NCI-H2196 (cell line): ENCODE measurements around the gene PRPF19.
A peak's percentile ranks its signal among the peaks of the same experiment; 100 is the strongest.

ENCODE experiments used
- DNase-seq: peaks from one replicate; lab custom pipeline; 2025; ENCODE audit not compliant: unreplicated experiment; lab: John Stamatoyannopoulos, UW

The PRPF19 gene

DNA sequence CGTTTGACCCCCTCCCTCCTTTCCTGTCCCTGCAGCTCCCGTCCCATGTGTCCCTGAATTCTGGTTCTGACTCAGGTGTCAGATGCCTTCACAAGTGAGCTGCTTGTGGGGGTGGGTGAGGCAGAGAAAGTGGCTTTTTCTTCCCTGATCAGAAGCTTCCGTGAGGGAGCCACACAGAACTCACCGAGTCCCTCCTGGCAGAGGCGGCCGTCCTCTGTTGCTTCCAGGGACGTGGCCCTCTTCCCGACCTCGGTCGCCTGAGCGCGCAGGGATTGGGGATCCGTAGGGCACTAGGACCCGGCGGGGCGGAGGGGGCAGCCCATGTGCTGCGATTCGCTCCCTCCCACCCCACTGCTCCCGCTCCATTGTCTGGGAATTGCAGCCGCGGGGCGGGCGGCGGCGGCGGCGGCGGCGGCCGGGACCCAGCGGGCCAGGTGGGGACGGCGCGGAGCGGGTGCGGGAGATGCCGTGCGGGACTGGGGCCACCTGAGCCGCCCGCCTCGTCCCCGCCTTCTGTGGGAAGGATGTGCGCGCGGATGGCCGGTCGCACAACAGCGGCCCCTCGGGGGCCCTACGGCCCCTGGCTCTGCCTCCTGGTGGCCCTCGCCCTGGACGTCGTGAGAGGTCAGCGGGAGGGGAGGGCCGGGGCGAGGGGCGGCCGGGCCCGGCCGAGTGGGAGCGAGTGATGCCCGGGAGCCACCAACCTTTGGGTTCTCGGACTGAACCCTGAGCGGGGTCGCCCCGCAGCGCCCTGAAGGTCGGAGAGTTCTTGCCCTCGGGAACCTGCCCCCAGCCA lies 17.9 kb upstream of the PRPF19 start, which contains the start of gene TMEM132A:
Gene TMEM132A (plus strand): TSS at position 351 of the 796 bp plus-strand sequence. CDS start 174 bp downstream, at position 525.
- peak; percentile 73 for DNase-seq

GRCh38 chr11:60923800-60924109 lies 17.4 kb upstream of the PRPF19 start:
- no peak for DNase-seq

DNA sequence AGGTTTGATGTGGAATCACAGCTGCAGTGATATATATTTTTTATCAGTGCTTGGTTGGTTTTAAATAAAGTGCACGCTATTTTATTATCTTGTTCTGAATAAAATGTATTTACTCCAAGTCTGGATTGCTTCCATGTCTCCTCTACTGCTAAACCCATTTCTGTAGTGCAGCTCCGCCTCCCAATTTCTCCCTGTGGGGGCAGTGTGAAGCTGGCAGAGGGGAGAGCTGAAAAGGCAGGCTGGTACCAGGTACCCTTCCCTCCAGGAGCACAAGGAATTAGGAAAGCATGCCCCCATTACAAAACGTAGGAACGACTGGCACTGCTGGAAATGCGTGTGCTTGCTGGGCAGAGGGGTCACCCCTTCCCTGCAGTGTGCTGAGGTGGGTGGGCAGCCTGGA lies 16.9 kb upstream of the PRPF19 start:
- DNase-seq, result no peak

DNA sequence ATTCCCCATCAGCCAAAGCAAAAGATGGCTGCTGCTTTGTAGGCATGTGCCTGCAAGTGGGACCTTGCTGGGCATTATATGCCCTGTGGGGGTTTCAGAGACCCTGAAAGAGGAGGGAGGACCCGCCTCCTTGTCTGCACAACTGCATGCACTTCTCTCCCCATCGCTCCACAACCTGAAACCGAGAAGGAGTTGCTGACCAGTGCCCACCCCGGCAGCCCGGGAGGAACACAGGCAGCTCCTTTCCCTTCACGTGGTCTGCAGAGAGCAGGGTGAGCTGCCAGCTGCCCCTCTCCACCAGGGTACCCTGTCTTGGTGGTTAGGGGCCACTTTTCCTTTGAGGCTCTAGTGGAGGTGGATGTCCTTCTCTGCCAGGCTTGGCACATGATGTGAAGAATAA lies 16.5 kb upstream of the PRPF19 start:
- DNase-seq, result no peak

DNA sequence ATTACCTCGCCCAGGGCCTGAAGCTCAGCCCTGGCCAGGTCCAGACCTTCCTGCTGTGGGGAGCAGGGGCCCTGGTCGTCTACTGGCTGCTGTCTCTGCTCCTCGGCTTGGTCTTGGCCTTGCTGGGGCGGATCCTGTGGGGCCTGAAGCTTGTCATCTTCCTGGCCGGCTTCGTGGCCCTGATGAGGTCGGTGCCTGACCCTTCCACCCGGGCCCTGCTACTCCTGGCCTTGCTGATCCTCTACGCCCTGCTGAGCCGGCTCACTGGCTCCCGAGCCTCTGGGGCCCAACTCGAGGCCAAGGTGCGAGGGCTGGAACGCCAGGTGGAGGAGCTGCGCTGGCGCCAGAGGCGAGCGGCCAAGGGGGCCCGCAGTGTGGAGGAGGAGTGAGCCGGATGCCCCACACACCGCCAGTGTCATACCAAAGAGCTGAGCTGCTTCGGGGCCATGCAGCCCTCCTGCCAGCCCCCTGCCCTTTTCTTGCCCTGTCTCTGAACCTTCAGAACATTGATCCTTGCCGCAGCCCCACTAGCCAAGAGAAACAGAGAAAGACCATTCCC lies 15.5 kb upstream of the PRPF19 start:
- DNase-seq, result no peak

DNA sequence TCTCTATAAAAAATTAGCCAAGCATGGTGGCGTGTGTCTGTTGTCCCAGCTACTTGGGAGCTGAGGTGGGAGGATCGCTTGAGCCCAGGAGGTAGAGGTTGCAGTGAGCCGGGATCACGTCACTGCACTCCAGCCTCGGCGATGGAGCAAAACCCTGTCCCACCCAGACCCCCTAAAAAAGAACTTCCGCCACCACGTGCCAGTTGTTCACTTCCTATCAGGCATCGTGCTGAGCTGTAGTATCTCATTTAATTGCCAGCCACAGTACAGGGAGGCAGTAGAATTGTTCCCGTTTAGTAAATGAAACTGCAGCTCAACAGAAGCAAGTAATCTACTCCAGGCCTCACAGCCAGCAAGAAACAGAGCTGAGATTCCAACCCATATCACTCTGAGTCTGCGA lies 14.9 kb upstream of the PRPF19 start:
- no peak for DNase-seq

DNA sequence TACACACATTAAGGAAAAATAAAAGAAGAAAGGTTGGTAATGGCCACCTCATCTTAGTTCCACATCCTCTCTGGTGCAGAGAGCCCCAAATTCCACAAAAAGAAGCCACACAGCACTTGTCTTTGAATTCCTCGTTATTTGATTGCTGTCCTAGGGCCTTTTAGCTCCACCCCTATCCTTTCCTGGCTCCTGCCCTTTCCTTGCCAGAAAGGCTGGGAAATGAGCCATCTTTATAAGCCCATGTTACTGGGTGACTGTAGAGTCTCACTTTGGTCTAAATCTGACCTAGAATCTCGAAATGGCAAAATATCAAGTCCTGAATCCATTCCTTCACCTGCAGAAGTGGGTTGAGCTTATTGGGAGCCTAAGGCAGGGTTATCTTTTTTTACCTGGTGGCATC lies 13.6 kb upstream of the PRPF19 start:
- no peak for DNase-seq

DNA sequence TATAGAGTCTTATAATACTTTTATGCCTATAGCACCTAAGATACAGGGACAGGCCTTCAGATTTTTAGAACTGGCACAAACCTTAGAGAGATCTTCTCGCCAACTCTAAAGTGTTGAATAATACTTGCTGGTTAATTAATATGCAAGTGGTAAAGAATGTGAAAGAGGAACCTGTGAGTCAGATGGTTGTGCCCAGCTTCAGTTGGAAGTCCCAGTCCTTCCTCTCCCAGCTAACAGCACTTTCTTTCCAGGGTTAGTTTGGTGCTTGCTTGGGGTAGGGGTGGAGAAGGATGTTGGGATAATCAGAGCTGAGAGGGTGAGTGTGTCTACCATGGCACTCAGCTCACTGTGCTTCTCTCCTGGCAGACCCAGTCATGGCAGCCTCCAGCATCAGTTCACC lies 12.9 kb upstream of the PRPF19 start:
- DNase-seq, result no peak

- no peak for DNase-seq
Measured at GRCh38 chr11:60918939-60919265, 12.5 kb upstream of the PRPF19 start.

GRCh38 chr11:60918251-60918938 lies 12.0 kb upstream of the PRPF19 start:
- no peak for DNase-seq

- DNase-seq, result no peak
Measured at GRCh38 chr11:60917267-60917666, 10.9 kb upstream of the PRPF19 start.

- no peak for DNase-seq
Measured at GRCh38 chr11:60916669-60917206, 10.4 kb upstream of the PRPF19 start.

- DNase-seq, result no peak
Measured at GRCh38 chr11:60915248-60915914, 9.0 kb upstream of the PRPF19 start.

DNA sequence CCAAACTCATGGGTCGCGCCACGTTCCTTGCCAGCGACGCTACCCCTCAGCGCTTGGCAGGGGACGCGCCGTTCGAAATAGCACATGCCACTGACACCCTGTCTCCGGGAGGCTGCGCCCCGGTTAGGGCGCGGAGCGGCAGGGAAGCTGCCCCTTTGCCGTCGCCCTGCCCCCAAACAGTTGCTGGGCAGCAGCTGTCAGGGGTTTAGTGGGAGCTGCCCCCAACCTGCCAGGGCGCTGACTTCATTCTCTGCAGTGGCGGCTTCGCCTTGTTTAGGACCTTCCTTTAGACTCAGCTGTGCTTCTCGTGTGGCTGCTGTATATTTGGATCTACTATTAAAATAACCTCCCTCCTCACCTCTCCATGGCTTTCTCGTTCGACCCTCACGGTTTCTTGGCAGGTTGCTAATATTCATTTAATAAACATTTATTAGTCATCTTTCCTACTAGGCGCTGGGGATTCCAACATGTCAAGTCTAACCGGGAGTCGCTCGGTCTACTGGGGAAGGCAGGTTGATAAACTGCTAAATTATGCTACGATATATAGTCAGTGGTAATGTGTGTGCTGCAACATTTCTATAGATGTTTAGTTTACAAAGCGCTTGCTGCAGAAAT lies 8.4 kb upstream of the PRPF19 start:
- no peak for DNase-seq

GRCh38 chr11:60913793-60914632 lies 7.6 kb upstream of the PRPF19 start, which contains the start of gene TMEM109:
Gene TMEM109, plus strand, starts transcription at chr11:60914158. Its CDS starts 5,536 bp downstream, at chr11:60919694.
- DNase-seq, result peak; percentile 93

- DNase-seq, result no peak
Measured at GRCh38 chr11:60912851-60913528, 6.6 kb upstream of the PRPF19 start.

GRCh38 chr11:60912223-60912850 lies 6.0 kb upstream of the PRPF19 start:
- no peak for DNase-seq

GRCh38 chr11:60910711-60911380 lies 4.5 kb upstream of the PRPF19 start:
- DNase-seq, result no peak

- DNase-seq, result no peak
Measured at GRCh38 chr11:60910281-60910687, 3.9 kb upstream of the PRPF19 start.
